Liver (tissue), 9 donors: ENCODE results near the gene KCNC4. TPM values are rescaled to one million over a fixed set of nuclear protein-coding genes. Genes with fewer than 3 reads are reported as not detected.
A peak's percentile ranks its signal among the peaks of the same experiment; 100 is the strongest.

Source experiments
- DNase-seq: peaks from one replicate; pipeline ENCODE4 v3.0.0-alpha.2; 2017; ENCODE audit warnings: low spot score
- H3K27ac ChIP-seq, 2 donors: one replicate each; pipeline ENCODE4 v1.7.0; 2013; ENCODE audit warnings: inconsistent platforms in 2 of 2, low read length in 2 of 2, control low read depth in 1 of 2, low read depth in 1 of 2, mild to moderate bottlenecking in 1 of 2
- H3K27me3 ChIP-seq, 4 donors: one replicate each; pipeline versions ENCODE4 v1.6.1 to v1.7.0; 2013; ENCODE audit warnings: low read length in 3 of 4, inconsistent platforms in 1 of 4, mild to moderate bottlenecking in 1 of 4, moderate library complexity in 1 of 4; ENCODE audit not compliant: control insufficient read depth in 4 of 4, insufficient read depth in 4 of 4
- H3K36me3 ChIP-seq, 4 donors: one replicate each; pipeline versions ENCODE4 v1.6.1 to v1.7.0; 2013; ENCODE audit warnings: low read length in 3 of 4, mild to moderate bottlenecking in 3 of 4, low read depth in 1 of 4, moderate library complexity in 1 of 4; ENCODE audit not compliant: control insufficient read depth in 4 of 4, insufficient read depth in 3 of 4
- H3K4me1 ChIP-seq, 4 donors: one replicate each; pipeline versions ENCODE4 v1.6.1 to v1.7.0; 2013; ENCODE audit warnings: low read length in 3 of 4, mild to moderate bottlenecking in 3 of 4, moderate library complexity in 1 of 4; ENCODE audit not compliant: control insufficient read depth in 4 of 4, insufficient read depth in 4 of 4
- H3K4me3 ChIP-seq, 3 donors: one replicate each; pipeline versions ENCODE4 v1.6.1 to v1.7.0; 2013; ENCODE audit warnings: low read length in 3 of 3, control low read depth in 1 of 3, low read depth in 1 of 3, mild to moderate bottlenecking in 1 of 3
- H3K9ac ChIP-seq, 2 donors: one replicate each; pipeline ENCODE4 v1.7.0; 2013; ENCODE audit warnings: low read length in 2 of 2, mild to moderate bottlenecking in 2 of 2, moderate library complexity in 2 of 2, control low read depth in 1 of 2, low read depth in 1 of 2
- H3K9me3 ChIP-seq, 4 donors: one replicate each; pipeline versions ENCODE4 v1.6.1 to v1.7.0; 2013; ENCODE audit warnings: low read length in 3 of 4; ENCODE audit not compliant: control insufficient read depth in 4 of 4
- ATF3 ChIP-seq: IDR thresholded peaks from 2 replicates; pipeline ENCODE4 v1.6.1; 2016; ENCODE audit warnings: antibody characterized with exemption
- CTCF ChIP-seq: fragments of 150-350 bp; IDR thresholded peaks from 2 replicates; pipeline ENCODE4 v1.5.1; 2017; ENCODE audit warnings: improper control_type of control experiment, low read depth, low read length; ENCODE audit not compliant: missing input control
- FOXA1 ChIP-seq: IDR thresholded peaks from 2 replicates; pipeline ENCODE4 v1.6.1; 2016; ENCODE audit warnings: antibody characterized with exemption
- GABPA ChIP-seq, 2 donors: IDR thresholded peaks in 1 of 2; conservative IDR thresholded peaks in 1 of 2; 2 replicates each; pipeline ENCODE4 v1.6.1; 2016; ENCODE audit warnings: antibody characterized with exemption in 2 of 2, mild to moderate bottlenecking in 1 of 2, moderate library complexity in 1 of 2
- HNF4A ChIP-seq, 2 donors: conservative IDR thresholded peaks; 2 replicates each; pipeline ENCODE4 v1.6.1; 2016; ENCODE audit warnings: antibody characterized with exemption in 2 of 2, mild to moderate bottlenecking in 2 of 2
- HNF4G ChIP-seq: IDR thresholded peaks from 2 replicates; pipeline ENCODE4 v1.6.1; 2016; ENCODE audit warnings: antibody characterized with exemption
- JUND ChIP-seq, 2 donors: IDR thresholded peaks; 2 replicates each; pipeline ENCODE4 v1.6.1; 2016; ENCODE audit warnings: antibody characterized with exemption in 2 of 2
- MAX ChIP-seq: IDR thresholded peaks from 2 replicates; pipeline ENCODE4 v1.6.1; 2016; ENCODE audit warnings: antibody characterized with exemption
- NR2F2 ChIP-seq: IDR thresholded peaks from 2 replicates; pipeline ENCODE4 v1.6.1; 2016; ENCODE audit warnings: antibody characterized with exemption
- RAD21 ChIP-seq, 2 donors: IDR thresholded peaks; 2 replicates each; pipeline ENCODE4 v1.6.1; 2016; ENCODE audit warnings: antibody characterized with exemption in 2 of 2, mild to moderate bottlenecking in 2 of 2
- REST ChIP-seq: IDR thresholded peaks from 2 replicates; pipeline ENCODE4 v1.6.1; 2016; ENCODE audit warnings: antibody characterized with exemption, mild to moderate bottlenecking
- RXRA ChIP-seq, 2 donors: IDR thresholded peaks; 2 replicates each; pipeline ENCODE4 v1.6.1; 2017 to 2018; ENCODE audit warnings: antibody characterized with exemption in 2 of 2, mild to moderate bottlenecking in 1 of 2
- SP1 ChIP-seq: IDR thresholded peaks from 2 replicates; pipeline ENCODE4 v1.6.1; 2018; ENCODE audit warnings: antibody characterized with exemption, mild to moderate bottlenecking
- TAF1 ChIP-seq: conservative IDR thresholded peaks from 2 replicates; pipeline ENCODE4 v1.6.1; 2016; ENCODE audit warnings: antibody characterized with exemption, mild to moderate bottlenecking
- YY1 ChIP-seq: IDR thresholded peaks from 2 replicates; pipeline ENCODE4 v1.6.1; 2016; ENCODE audit warnings: antibody characterized with exemption, mild to moderate bottlenecking
- WGBS: extraction: QIAGEN DNeasy Blood & Tissue Kit; methylation state at CpG from one replicate; pipeline ENCODE4 v1.1.7; 2013; 5-methylcytosine and 5-hydroxymethylcytosine counted together
- polyA plus RNA-seq, 2 donors: library from polyadenylated mRNA; stranded (reverse) in 1 of 2; unstranded in 1 of 2; fragments of 200-250 nt in 1 of 2; fragments of >200 nt in 1 of 2; fragmentation: Nextera tagmentation in 1 of 2; extraction: Ambion mirVana in 1 of 2; gene quantifications; one replicate each; pipeline versions ENCODE4 v1.2.1 to v1.2.3, GENCODE V29; 2013 to 2015
- total RNA-seq, 2 donors: library from RNA; depleted of rRNA; stranded (reverse); fragments of >200 nt; gene quantifications; one replicate each; pipeline ENCODE4 v1.2.3, GENCODE V29; 2014
- donor health status: healthy.
- donor health status: healthy.
- donor health status: healthy.
- donor health status: healthy.
- donor health status: healthy.

Gene KCNC4
- total and polyA plus RNA-seq, 4 donors = 0.46 to 2.5 (median 1.5) TPM

- TF ChIP-seq REST (no peak), JUND (IDR thresholded peaks at IDR 0.05) (no peak), TAF1 (no peak), YY1 (no peak)
Observed at GRCh38 chr1:110208916-110209645, 1.0 kb upstream of the KCNC4 start (continued).

GRCh38 chr1:110210604-110211495 is 736 bp downstream of the KCNC4 start:
- Histone ChIP-seq H3K4me3 (peak overlapping the region; percentile 18 to 67 (median 49)), H3K9me3 (no peaks in the 10 kb centered on the region), H3K4me1 (peaks cover 0 to 18% (median 8%) of the 10 kb centered on the region in 4 donors), H3K36me3 (no peaks in the 10 kb centered on the region), H3K27ac (peak overlapping the region; percentile 45 to 46), H3K9ac (no peak overlapping the region), H3K27me3 (peaks cover 0 to 2% (median 0%) of the 10 kb centered on the region in 4 donors)
- TF ChIP-seq ATF3 (no peak), RXRA (IDR thresholded peaks at IDR 0.05) (no peak), FOXA1 (no peak), GABPA (IDR thresholded peaks at IDR 0.05 in 1 of 2, conservative IDR thresholded peaks at IDR 0.05 in 1 of 2) (no peak), CTCF (no peak), RAD21 (IDR thresholded peaks at IDR 0.05) (no peak), MAX (no peak), HNF4G (no peak), JUND (IDR thresholded peaks at IDR 0.05) (no peak), TAF1 (no peak), SP1 (no peak), NR2F2 (no peak), REST (no peak), YY1 (no peak), HNF4A (conservative IDR thresholded peaks at IDR 0.05) (no peak)
- DNase-seq = peak; percentile 38
- 1% methylated on average over 101 of the region's 101 CpGs for WGBS
